SU-DHL-6 (cell line): ENCODE data around the gene GP9.

ENCODE experiments used
- EZH2phosphoT487 ChIP-seq: fragments of 200-600 bp; sonication (generic), shearing (Covaris generic); conservative IDR thresholded peaks from 2 replicates; pipeline ENCODE4 v1.6.1; 2018; ENCODE audit warnings: mild to moderate bottlenecking, antibody characterized with exemption, low read length, moderate library complexity, mixed read lengths
- TF ChIP-seq, protein P1 (sequence below): fragments of 200-600 bp; sonication (generic); IDR thresholded peaks from one replicate; pipeline ENCODE4 v1.5.1; 2017; ENCODE audit warnings: antibody characterized with exemption, mild to moderate bottlenecking, low read length, moderate library complexity; ENCODE audit not compliant: insufficient read depth, poor library complexity, severe bottlenecking

DNA sequence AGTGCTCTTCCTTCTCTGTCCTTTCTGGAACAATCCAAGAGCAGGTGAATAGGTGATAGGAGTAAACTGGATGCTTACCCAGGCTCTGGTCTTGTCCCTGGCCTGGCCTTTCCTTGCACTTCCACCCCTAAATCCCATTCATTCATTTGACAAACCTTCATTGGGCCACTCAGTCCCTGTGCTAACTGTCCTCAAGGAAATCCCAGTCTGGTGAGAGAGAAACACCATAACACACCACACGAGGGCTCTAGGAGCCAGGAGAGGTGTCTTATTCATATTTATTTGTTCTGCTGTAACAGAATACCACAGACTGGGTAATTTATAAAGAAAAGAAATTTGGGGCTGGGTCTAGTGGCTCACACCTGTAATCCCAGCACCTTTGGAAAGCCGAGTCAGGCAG, 36.7 kb upstream of the GP9 start:
- TF ChIP-seq, protein P1, sequence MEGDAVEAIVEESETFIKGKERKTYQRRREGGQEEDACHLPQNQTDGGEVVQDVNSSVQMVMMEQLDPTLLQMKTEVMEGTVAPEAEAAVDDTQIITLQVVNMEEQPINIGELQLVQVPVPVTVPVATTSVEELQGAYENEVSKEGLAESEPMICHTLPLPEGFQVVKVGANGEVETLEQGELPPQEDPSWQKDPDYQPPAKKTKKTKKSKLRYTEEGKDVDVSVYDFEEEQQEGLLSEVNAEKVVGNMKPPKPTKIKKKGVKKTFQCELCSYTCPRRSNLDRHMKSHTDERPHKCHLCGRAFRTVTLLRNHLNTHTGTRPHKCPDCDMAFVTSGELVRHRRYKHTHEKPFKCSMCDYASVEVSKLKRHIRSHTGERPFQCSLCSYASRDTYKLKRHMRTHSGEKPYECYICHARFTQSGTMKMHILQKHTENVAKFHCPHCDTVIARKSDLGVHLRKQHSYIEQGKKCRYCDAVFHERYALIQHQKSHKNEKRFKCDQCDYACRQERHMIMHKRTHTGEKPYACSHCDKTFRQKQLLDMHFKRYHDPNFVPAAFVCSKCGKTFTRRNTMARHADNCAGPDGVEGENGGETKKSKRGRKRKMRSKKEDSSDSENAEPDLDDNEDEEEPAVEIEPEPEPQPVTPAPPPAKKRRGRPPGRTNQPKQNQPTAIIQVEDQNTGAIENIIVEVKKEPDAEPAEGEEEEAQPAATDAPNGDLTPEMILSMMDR: no peak
- no peak for TF ChIP-seq EZH2phosphoT487
